CD4-positive, alpha-beta T cell (primary cell): ENCODE measurements around the gene F8A3. TPM values are rescaled to one million over a fixed set of nuclear protein-coding genes. Genes with fewer than 3 reads are reported as not detected.
"Not testable (repeated sequence)": the region's sequence is repeated elsewhere in the genome, so short reads cannot be mapped to it uniquely, and the experiment has no call there.

ENCODE experiments used
- ATAC-seq: fragments of 200-7000 bp; cut with Tn5 transposase; one replicate; pipeline ENCODE4 v1.10.0; 2022; ENCODE audit warnings: mild to moderate bottlenecking; ENCODE audit not compliant: poor library complexity
- CTCF ChIA-PET: fragments of 350-600 bp; sonication (Branson Sonifier 250); formaldehyde crosslinking; loops from one replicate; lab custom pipeline; 2021; ENCODE audit warnings: antibody characterized with exemption, inconsistent platforms; lab: Charles Lee
- POLR2A ChIA-PET: fragments of 350-600 bp; sonication (Branson Sonifier 250); formaldehyde crosslinking; loops from one replicate; lab custom pipeline; 2021; ENCODE audit warnings: antibody characterized with exemption, inconsistent platforms; lab: Charles Lee
- DNase-seq, 14 experiments: peaks; one replicate each; pipeline ENCODE4 v3.0.0-alpha.2; 2013 to 2020; ENCODE audit warnings: mixed read lengths in 2 of 14
- H3K27ac ChIP-seq, 2 donors: one replicate each; pipeline versions ENCODE4 v1.5.1 to v1.7.0; 2013; ENCODE audit warnings: low read length in 2 of 2, low read depth in 1 of 2, mild to moderate bottlenecking in 1 of 2
- H3K27me3 ChIP-seq, 2 experiments: 1 replicate in 1 of 2; 2 replicates in 1 of 2; pipeline versions ENCODE4 v1.6.1 to v1.7.0; 2013; ENCODE audit warnings: low read length in 2 of 2, control low read depth in 1 of 2, mild to moderate bottlenecking in 1 of 2, moderate library complexity in 1 of 2; ENCODE audit not compliant: insufficient read depth in 2 of 2, control insufficient read depth in 1 of 2
- H3K36me3 ChIP-seq: one replicate; pipeline ENCODE4 v1.6.1; 2013; ENCODE audit warnings: low read length, control low read depth; ENCODE audit not compliant: insufficient read depth
- H3K4me1 ChIP-seq: one replicate; pipeline ENCODE4 v1.6.1; 2013; ENCODE audit warnings: low read length, control low read depth; ENCODE audit not compliant: insufficient read depth
- H3K4me3 ChIP-seq: one replicate; pipeline ENCODE4 v1.5.1; 2013; ENCODE audit warnings: mild to moderate bottlenecking, low read length, moderate library complexity
- H3K9me3 ChIP-seq, 2 experiments: 1 replicate in 1 of 2; 2 replicates in 1 of 2; pipeline versions ENCODE4 v1.6.1 to v1.7.0; 2013; ENCODE audit warnings: low read length in 2 of 2, mild to moderate bottlenecking in 2 of 2, control low read depth in 1 of 2, moderate library complexity in 1 of 2; ENCODE audit not compliant: control insufficient read depth in 1 of 2, insufficient read depth in 1 of 2
- H3K27ac Mint-ChIP-seq: one replicate; pipeline ENCODE4 v1.8.0; 2020; ENCODE audit warnings: mixed read lengths
- H3K27me3 Mint-ChIP-seq: one replicate; pipeline ENCODE4 v1.8.0; 2021; ENCODE audit warnings: mixed read lengths
- H3K36me3 Mint-ChIP-seq: one replicate; pipeline ENCODE4 v1.8.0; 2021; ENCODE audit warnings: low read depth, mixed read lengths
- H3K4me1 Mint-ChIP-seq: one replicate; pipeline ENCODE4 v1.8.0; 2021; ENCODE audit warnings: low read depth, mixed read lengths
- H3K4me3 Mint-ChIP-seq: one replicate; pipeline ENCODE4 v1.8.0; 2020; ENCODE audit warnings: mild to moderate bottlenecking, mixed read lengths
- H3K9me3 Mint-ChIP-seq: one replicate; pipeline ENCODE4 v1.8.0; 2020; ENCODE audit warnings: mixed read lengths
- CTCF ChIP-seq: fragments of 200-600 bp; IDR thresholded peaks from one replicate; pipeline ENCODE4 v1.8.0; 2022; ENCODE audit warnings: antibody characterized with exemption, mild to moderate bottlenecking
- intact Hi-C, 2 experiments: fragments of 100-400 bp; cut with DNase I in 1 of 2; cut with micrococcal nuclease in 1 of 2; formaldehyde crosslinking; loops; one replicate each; pipeline versions ENCODE4 v1.15.1 to v1.9.0; 2023 to 2025; cut with DNase I, micrococcal nuclease
- polyA plus RNA-seq, 2 donors: library from polyadenylated mRNA; unstranded; fragments of 120-200 nt; gene quantifications; one replicate each; pipeline ENCODE4 v1.2.1, GENCODE V29; 2013
- total RNA-seq, 174 experiments: library from RNA in 2 of 174; stranded (reverse) in 2 of 174; gene quantifications; one replicate each; pipeline ENCODE4 v1.2.3 and lab custom pipeline; 2021 to 2026

F8A3 gene
- total RNA-seq (10 to 100 TPM; 19.9 to 21.9 TPM), total RNA-seq (lab: John Stamatoyannopoulos, UW) (0 to 0.26 (median 0) reads per million in 172 experiments)
- polyA plus RNA-seq (2013, experiment 1 of 2) = 24.0 TPM
- 22.8 TPM for polyA plus RNA-seq (2013, experiment 2 of 2)

GRCh38 chrX:155458471-155458870 lies at the start of gene F8A3:
Gene F8A3, minus strand, starts transcription at chrX:155458620. Its CDS starts 20 bp downstream, at chrX:155458600.
- intact Hi-C loops = not testable (repeated sequence)

GRCh38 chrX:155505296-155505695 lies 46.9 kb upstream of the F8A3 start:
- no peak overlapping the region for H3K4me3 Mint-ChIP-seq
- Histone ChIP-seq H3K4me1 (no peaks in the 10 kb centered on the region), H3K27ac (no peak overlapping the region), H3K36me3 (peaks cover 12% of the 10 kb centered on the region), H3K9me3 (no peaks in the 10 kb centered on the region), H3K4me3 (no peak overlapping the region), H3K27me3 (no peaks in the 10 kb centered on the region)
- intact Hi-C loops = no loop called here
- ChIA-PET POLR2A (no interaction called here), CTCF (no interaction called here)
- H3K4me1 Mint-ChIP-seq = no peaks in the 10 kb centered on the region
- peaks cover 53% of the 10 kb centered on the region for H3K36me3 Mint-ChIP-seq
- DNase-seq = no peak
- no peaks in the 10 kb centered on the region for H3K9me3 Mint-ChIP-seq
- no peaks in the 10 kb centered on the region for H3K27me3 Mint-ChIP-seq
- H3K27ac Mint-ChIP-seq = no peak overlapping the region
- no peak for TF ChIP-seq CTCF
- no peak for ATAC-seq

More at GRCh38 chrX:155458471-155458870, at the start of gene F8A3:
- H3K4me1 ChIP-seq, H3K9me3 ChIP-seq, POLR2A ChIA-PET, H3K4me1 Mint-ChIP-seq, CTCF ChIA-PET, H3K4me3 Mint-ChIP-seq, DNase-seq, H3K27me3 ChIP-seq, H3K9me3 Mint-ChIP-seq, H3K27ac Mint-ChIP-seq, H3K4me3 ChIP-seq, H3K27me3 Mint-ChIP-seq, H3K27ac ChIP-seq, H3K36me3 ChIP-seq, H3K36me3 Mint-ChIP-seq: not testable (repeated sequence)
- peak; percentile 75 for ATAC-seq

GRCh38 chrX:155495134-155495533 lies 36.7 kb upstream of the F8A3 start:
- DNase-seq, H3K27ac ChIP-seq, ATAC-seq, H3K4me1 Mint-ChIP-seq, H3K9me3 ChIP-seq, H3K4me1 ChIP-seq, H3K4me3 ChIP-seq, H3K36me3 ChIP-seq, H3K27me3 ChIP-seq, H3K9me3 Mint-ChIP-seq, H3K36me3 Mint-ChIP-seq, POLR2A ChIA-PET, H3K27ac Mint-ChIP-seq, CTCF ChIA-PET, H3K4me3 Mint-ChIP-seq, intact Hi-C loops, H3K27me3 Mint-ChIP-seq: not testable (repeated sequence)

GRCh38 chrX:155491421-155491820 lies 33.0 kb upstream of the F8A3 start:
- H3K9me3 Mint-ChIP-seq, H3K4me3 Mint-ChIP-seq, POLR2A ChIA-PET, H3K27me3 Mint-ChIP-seq, CTCF ChIA-PET, H3K27me3 ChIP-seq, H3K4me1 ChIP-seq, H3K27ac Mint-ChIP-seq, DNase-seq, H3K36me3 Mint-ChIP-seq, intact Hi-C loops, ATAC-seq, H3K27ac ChIP-seq, H3K9me3 ChIP-seq, H3K36me3 ChIP-seq, H3K4me3 ChIP-seq, H3K4me1 Mint-ChIP-seq: not testable (repeated sequence)

GRCh38 chrX:155477136-155477535 lies 18.7 kb upstream of the F8A3 start:
- CTCF ChIA-PET, H3K4me3 ChIP-seq, H3K27ac Mint-ChIP-seq, H3K4me3 Mint-ChIP-seq, H3K4me1 ChIP-seq, H3K27me3 ChIP-seq, H3K36me3 ChIP-seq, H3K27ac ChIP-seq, H3K36me3 Mint-ChIP-seq, H3K9me3 ChIP-seq, POLR2A ChIA-PET, ATAC-seq, H3K27me3 Mint-ChIP-seq, H3K9me3 Mint-ChIP-seq, DNase-seq, H3K4me1 Mint-ChIP-seq, intact Hi-C loops: not testable (repeated sequence)

- ATAC-seq = peak; percentile 80
- H3K27me3 ChIP-seq, H3K9me3 Mint-ChIP-seq, H3K27me3 Mint-ChIP-seq, DNase-seq, H3K36me3 Mint-ChIP-seq, H3K27ac Mint-ChIP-seq, CTCF ChIA-PET, POLR2A ChIA-PET, H3K4me1 ChIP-seq, intact Hi-C loops, H3K4me3 Mint-ChIP-seq, H3K4me3 ChIP-seq, H3K36me3 ChIP-seq, H3K27ac ChIP-seq, H3K4me1 Mint-ChIP-seq, H3K9me3 ChIP-seq: not testable (repeated sequence)
Measured at GRCh38 chrX:155466269-155466938, 8.0 kb upstream of the F8A3 start.
